Measurements from ENCODE around the gene FSHB. TPM values are rescaled to one million over a fixed set of nuclear protein-coding genes. Genes with fewer than 3 reads are reported as not detected.

FSHB gene
- total RNA-seq (2021; ENCODE audit: unreplicated experiment), result not detected
- polyA plus RNA-seq (2012; ENCODE audit: insufficient read length), result not detected
- not detected for Bru-seq, nascent RNA
- not detected for BruChase-seq, experiment 1, labeled RNA remaining after a 2-hour chase
- BruChase-seq, experiment 2, labeled RNA remaining after a 6-hour chase, result not detected
- long read RNA-seq, result 0 reads

- no peaks in the 10 kb centered on the region for H3K9me3 ChIP-seq (ENCODE audit: control insufficient read depth, insufficient read depth, low read depth, low read length)
These were observed at the start of gene FSHB for GRCh38 chr11:30230714-30231113. Gene FSHB, plus strand, starts transcription at chr11:30231014. Its CDS starts 889 bp downstream, at chr11:30231903.

DNA sequence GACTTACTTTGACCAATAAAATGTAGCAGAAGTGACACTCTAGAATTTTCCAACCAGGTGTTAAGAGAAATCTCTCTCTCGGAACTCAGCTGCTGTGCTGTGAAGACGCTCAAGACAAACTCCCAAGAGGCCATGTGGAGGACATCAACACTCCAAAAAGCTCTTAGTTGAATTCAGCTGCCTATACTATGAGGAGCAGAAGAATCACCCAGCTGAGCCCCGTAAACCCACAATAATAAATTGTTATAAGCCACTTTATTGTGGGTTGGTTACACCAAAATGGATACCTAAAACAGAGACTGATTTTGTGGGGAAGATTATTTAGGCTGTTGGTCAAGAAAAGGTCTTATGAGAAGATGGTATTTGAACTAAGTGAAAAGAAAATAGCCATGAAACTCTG is 44.1 kb upstream of the FSHB start:
- in situ Hi-C loops (cut with HindIII; ENCODE audit: low pct_unique_long_range_greater_than_20kb, low sequenced_read_pairs), result no loop called here
- no peak for TF ChIP-seq POLR2AphosphoS5 (IDR thresholded peaks at IDR 0.05; ENCODE audit: low read depth, low read length)
- TF ChIP-seq REST (IDR thresholded peaks at IDR 0.05; ENCODE audit: insufficient read depth in 1 of 2, low read depth in 2 of 2, low read length in 1 of 2), result no peak
- TF ChIP-seq CTCF (IDR thresholded peaks at IDR 0.05), result no peak
- TF ChIP-seq TCF7L2 (IDR thresholded peaks at IDR 0.05; ENCODE audit: low read depth, low read length), result no peak
- TF ChIP-seq SIN3A (IDR thresholded peaks at IDR 0.05; ENCODE audit: borderline replicate concordance, insufficient read depth, low read depth, low read length), result no peak
- H3K4me3 ChIP-seq (ENCODE audit: low read depth in 2 of 2, low read length in 2 of 2), result no peak overlapping the region

More at GRCh38 chr11:30230714-30231113, at the start of gene FSHB:
- Histone ChIP-seq H3K36me3 (ENCODE audit: control insufficient read depth, insufficient read depth, low read length) (no peaks in the 10 kb centered on the region), H3K4me3 (ENCODE audit: low read depth in 2 of 2, low read length in 2 of 2) (no peak within 1 kb of the TSS), H3K27ac (ENCODE audit: low read length) (no peak within 1 kb of the TSS), H3K27me3 (ENCODE audit: control insufficient read depth, insufficient read depth, low read length) (no peaks in the 10 kb centered on the region), H3K4me1 (ENCODE audit: control insufficient read depth, insufficient read depth, low read length) (no peaks in the 10 kb centered on the region)
- ChIA-PET POLR2A (no interaction called here), CTCF (no interaction called here)
- no TSS peak for BruUV-seq (replicated peaks)
- DNase-seq (ENCODE audit: low read depth, low spot score) (no peak), ATAC-seq (no peak)
- in situ Hi-C loops (cut with HindIII; ENCODE audit: low pct_unique_long_range_greater_than_20kb, low sequenced_read_pairs), result no loop called here
- no peak for TF ChIP-seq CTCF (IDR thresholded peaks at IDR 0.05)
- intact Hi-C loops (cut with micrococcal nuclease; ENCODE audit: unreplicated experiment), result no loop called here

More for the DNA sequence above, 44.1 kb upstream of the FSHB start:
- no TSS peak for BruUV-seq (replicated peaks)
- ATAC-seq (no peak), DNase-seq (ENCODE audit: low read depth, low spot score) (no peak)
- intact Hi-C loops (cut with micrococcal nuclease; ENCODE audit: unreplicated experiment), result no loop called here
- no peaks in the 10 kb centered on the region for H3K9me3 ChIP-seq (ENCODE audit: control insufficient read depth, insufficient read depth, low read depth, low read length)
- H3K27ac ChIP-seq (ENCODE audit: low read length), result no peak overlapping the region
- no peaks in the 10 kb centered on the region for H3K4me1 ChIP-seq (ENCODE audit: control insufficient read depth, insufficient read depth, low read length)
- H3K36me3 ChIP-seq (ENCODE audit: control insufficient read depth, insufficient read depth, low read length), result no peaks in the 10 kb centered on the region
- ChIA-PET POLR2A (no interaction called here), CTCF (no interaction called here)
- H3K27me3 ChIP-seq (ENCODE audit: control insufficient read depth, insufficient read depth, low read length), result no peaks in the 10 kb centered on the region

Measured in Panc1 (cell line).